B cell (primary cell): ENCODE data around the gene BRINP3. TPM values are rescaled to one million over a fixed set of nuclear protein-coding genes. Genes with fewer than 3 reads are reported as not detected.

Experiments used
- ATAC-seq: fragments of 200-7000 bp; cut with Tn5 transposase; one replicate; pipeline ENCODE4 v1.10.0; 2021; ENCODE audit warnings: low read depth, mild to moderate bottlenecking, moderate number of reproducible peaks, moderate library complexity
- CTCF ChIA-PET: fragments of 350-600 bp; sonication (Branson Sonifier 250); formaldehyde crosslinking; loops from one replicate; lab custom pipeline; 2021; ENCODE audit warnings: antibody characterized with exemption, inconsistent platforms; lab: Charles Lee
- POLR2A ChIA-PET: fragments of 350-600 bp; sonication (Branson Sonifier 250); formaldehyde crosslinking; loops from one replicate; lab custom pipeline; 2021; ENCODE audit warnings: antibody characterized with exemption; lab: Charles Lee
- DNase-seq: peaks from one replicate; pipeline ENCODE4 v3.0.0; 2013
- H2AFZ ChIP-seq: 2 replicates; pipeline ENCODE4 v1.6.1; 2012; ENCODE audit warnings: mild to moderate bottlenecking, low read depth, low read length; ENCODE audit not compliant: insufficient read depth, poor library complexity, severe bottlenecking
- H3K27ac ChIP-seq, 2 donors: 1 replicate in 1 of 2; 2 replicates in 1 of 2; pipeline ENCODE4 v1.5.1; 2012 to 2013; ENCODE audit warnings: low read length in 2 of 2, mild to moderate bottlenecking in 2 of 2, moderate library complexity in 1 of 2
- H3K27me3 ChIP-seq, 4 experiments: fragments of 200-600 bp in 1 of 4; sonication (generic) in 1 of 4; replicated peaks in 1 of 4; 1 replicate in 2 of 4; 2 replicates in 2 of 4; pipeline versions ENCODE4 v1.6.1 to v1.7.0; 2013 to 2016; ENCODE audit warnings: low read length in 3 of 4, mild to moderate bottlenecking in 2 of 4, mixed read lengths in 1 of 4, moderate library complexity in 1 of 4; ENCODE audit not compliant: insufficient read depth in 4 of 4, control insufficient read depth in 3 of 4; ENCODE audit errors: control extremely low read depth in 1 of 4
- H3K36me3 ChIP-seq, 2 experiments: replicated peaks in 1 of 2; 1 replicate in 1 of 2; 2 replicates in 1 of 2; pipeline versions ENCODE4 v1.6.1 to v1.7.1; 2013; ENCODE audit warnings: low read length in 1 of 2; ENCODE audit not compliant: insufficient read depth in 2 of 2, control insufficient read depth in 1 of 2; ENCODE audit errors: control extremely low read depth in 1 of 2, extremely low read depth in 1 of 2
- H3K4me1 ChIP-seq, 2 donors: fragments of 200-600 bp in 1 of 2; sonication (generic) in 1 of 2; 1 replicate in 1 of 2; 2 replicates in 1 of 2; pipeline versions ENCODE4 v1.5.1 to v1.6.1; 2013 to 2017; ENCODE audit warnings: low read length in 2 of 2; ENCODE audit not compliant: control insufficient read depth in 2 of 2, insufficient read depth in 2 of 2
- H3K4me2 ChIP-seq: replicated peaks from 2 replicates; pipeline ENCODE3; 2012; ENCODE audit warnings: mild to moderate bottlenecking, low read depth, low read length; ENCODE audit not compliant: poor library complexity, severe bottlenecking
- H3K4me3 ChIP-seq, 5 experiments: fragments of 200-600 bp in 1 of 5; sonication (generic) in 1 of 5; 1 replicate in 3 of 5; 2 replicates in 2 of 5; pipeline versions ENCODE4 v1.5.1 to v1.7.0; 2011 to 2016; ENCODE audit warnings: low read length in 4 of 5, mild to moderate bottlenecking in 4 of 5, low read depth in 2 of 5, control low read depth in 1 of 5, moderate library complexity in 1 of 5; ENCODE audit not compliant: insufficient read depth in 1 of 5; ENCODE audit errors: control extremely low read depth in 1 of 5, extremely low read depth in 1 of 5
- H3K79me2 ChIP-seq: fragments of 200-600 bp; sonication (generic); one replicate; pipeline ENCODE4 v1.6.0; 2016; ENCODE audit warnings: low read length; ENCODE audit not compliant: control insufficient read depth, insufficient read depth
- H3K9ac ChIP-seq: fragments of 200-600 bp; sonication (generic); 2 replicates; pipeline ENCODE4 v1.6.1; 2017; ENCODE audit warnings: mild to moderate bottlenecking, low read length, moderate library complexity
- H3K9me3 ChIP-seq, 3 donors: one replicate each; pipeline versions ENCODE4 v1.6.1 to v1.7.1; 2013; ENCODE audit warnings: low read length in 2 of 3; ENCODE audit not compliant: control insufficient read depth in 2 of 3, insufficient read depth in 1 of 3; ENCODE audit errors: control extremely low read depth in 1 of 3
- H4K20me1 ChIP-seq: 2 replicates; pipeline ENCODE4 v1.6.0; 2012; ENCODE audit warnings: mild to moderate bottlenecking, low read length; ENCODE audit not compliant: insufficient read depth, control insufficient read depth, poor library complexity, severe bottlenecking
- H3K27ac Mint-ChIP-seq: one replicate; pipeline ENCODE4 v1.8.0; 2021; ENCODE audit warnings: mixed read lengths
- H3K27me3 Mint-ChIP-seq: one replicate; pipeline ENCODE4 v1.8.0; 2021; ENCODE audit warnings: mixed read lengths
- H3K4me1 Mint-ChIP-seq: one replicate; pipeline ENCODE4 v1.8.0; 2021; ENCODE audit warnings: mixed read lengths
- H3K4me3 Mint-ChIP-seq: one replicate; pipeline ENCODE4 v1.8.0; 2021; ENCODE audit warnings: mixed read lengths
- H3K9me3 Mint-ChIP-seq: one replicate; pipeline ENCODE4 v1.8.0; 2022; ENCODE audit warnings: mixed read lengths; ENCODE audit not compliant: insufficient read depth
- CTCF ChIP-seq: fragments of 200-600 bp; IDR thresholded peaks from one replicate; pipeline ENCODE4 v1.8.0; 2022; ENCODE audit warnings: antibody characterized with exemption, mild to moderate bottlenecking
- EZH2 ChIP-seq: IDR thresholded peaks from 2 replicates; pipeline ENCODE4 v1.6.1; 2012; ENCODE audit warnings: borderline replicate concordance, low read depth, mild to moderate bottlenecking, moderate library complexity, low read length; ENCODE audit not compliant: insufficient read depth, poor library complexity, severe bottlenecking
- WGBS: methylation state at CpG from one replicate; pipeline ENCODE4 v1.1.5; 2013; ENCODE audit warnings: missing lambda C conversion rate; ENCODE audit not compliant: insufficient coverage; 5-methylcytosine and 5-hydroxymethylcytosine counted together
- intact Hi-C: fragments of 100-400 bp; cut with micrococcal nuclease; formaldehyde crosslinking; loops from one replicate; pipeline ENCODE4 v1.10.0; 2022
- polyA plus RNA-seq: library from polyadenylated mRNA; depleted of rRNA; stranded (reverse); fragments of >200 nt; gene quantifications from 2 replicates; pipeline ENCODE4 v1.2.3, GENCODE V29; 2012
- total RNA-seq, 2 donors: library from RNA; stranded (reverse); fragments of 120-200 nt in 1 of 2; gene quantifications; 1 replicate in 1 of 2; 2 replicates in 1 of 2; pipeline versions ENCODE4 v1.2.3 to v1.2.4, GENCODE V29; 2013 to 2022

The BRINP3 gene
- total and polyA plus RNA-seq, 2 donors (not counting 1 experiment from before 2014, with no cell fraction given) = not detected

- no peaks in the 10 kb centered on the region for H3K27me3 Mint-ChIP-seq
- no peaks in the 10 kb centered on the region for H3K4me1 ChIP-seq
- no peak for TF ChIP-seq EZH2
- no peak for TF ChIP-seq CTCF
- H3K4me3 ChIP-seq = no peak overlapping the region
- H3K27ac ChIP-seq = no peak overlapping the region
- ChIA-PET POLR2A (no interaction called here), CTCF (no interaction called here)
- peaks cover 0 to 4% (median 0%) of the 10 kb centered on the region in 3 donors for H3K9me3 ChIP-seq
- no peak overlapping the region for H3K27ac Mint-ChIP-seq
- WGBS = 79% methylated on average over 2 of the region's 4 CpGs
- H3K27me3 ChIP-seq = no peaks in the 10 kb centered on the region
- no peaks in the 10 kb centered on the region for H3K4me1 Mint-ChIP-seq
- no peak for DNase-seq
- no peaks in the 10 kb centered on the region for H4K20me1 ChIP-seq
- no peaks in the 10 kb centered on the region for H3K36me3 ChIP-seq
- H3K9me3 Mint-ChIP-seq = peaks cover 2% of the 10 kb centered on the region
- H2AFZ ChIP-seq = no peak overlapping the region
- H3K9ac ChIP-seq = no peak overlapping the region
- H3K4me3 Mint-ChIP-seq = no peak overlapping the region
- intact Hi-C loops = no loop called here
- H3K79me2 ChIP-seq = no peaks in the 10 kb centered on the region
- no peak for ATAC-seq
- H3K4me2 ChIP-seq = no peak overlapping the region
These were observed 269.9 kb downstream of the BRINP3 start for GRCh38 chr1:190207733-190208132.

- H3K4me1 ChIP-seq = no peaks in the 10 kb centered on the region
- H3K4me1 Mint-ChIP-seq = no peaks in the 10 kb centered on the region
- H3K9me3 Mint-ChIP-seq = peaks cover 2% of the 10 kb centered on the region
- H3K27ac ChIP-seq = no peak overlapping the region
- H3K4me3 Mint-ChIP-seq = no peak overlapping the region
- no peak overlapping the region for H3K4me2 ChIP-seq
- CTCF ChIA-PET = no interaction called here
- no peak overlapping the region for H3K27ac Mint-ChIP-seq
- intact Hi-C loops = no loop called here
- H3K9me3 ChIP-seq = peaks cover 0 to 11% (median 0%) of the 10 kb centered on the region in 3 donors
- POLR2A ChIA-PET = no interaction called here
- H4K20me1 ChIP-seq = no peaks in the 10 kb centered on the region
- no peaks in the 10 kb centered on the region for H3K27me3 ChIP-seq
- no peak overlapping the region for H3K4me3 ChIP-seq
- TF ChIP-seq EZH2 (no peak), CTCF (no peak)
- H3K9ac ChIP-seq = no peak overlapping the region
- no peak overlapping the region for H2AFZ ChIP-seq
- no peaks in the 10 kb centered on the region for H3K79me2 ChIP-seq
- no CpG with 5 or more reads among the region's 2 CpGs for WGBS
- DNase-seq (no peak), ATAC-seq (no peak)
- no peaks in the 10 kb centered on the region for H3K27me3 Mint-ChIP-seq
- H3K36me3 ChIP-seq = no peaks in the 10 kb centered on the region
These were observed 272.0 kb downstream of the BRINP3 start for GRCh38 chr1:190205713-190206112.
